Osteocyte (in vitro differentiated cells): ENCODE measurements around the gene RGS7. TPM values are rescaled to one million over a fixed set of nuclear protein-coding genes. Genes with fewer than 3 reads are reported as not detected.
A peak's percentile ranks its signal among the peaks of the same experiment; 100 is the strongest.

Experiments used
- DNase-seq: peaks from one replicate; pipeline ENCODE4 v3.0.0; 2021; ENCODE audit warnings: mixed read lengths; ENCODE audit not compliant: unreplicated experiment; ENCODE audit errors: extremely low spot score
- H3K27ac Mint-ChIP-seq: one replicate; pipeline ENCODE4 v1.8.0; 2021; ENCODE audit warnings: mild to moderate bottlenecking, mixed read lengths; ENCODE audit not compliant: unreplicated experiment
- H3K27me3 Mint-ChIP-seq: one replicate; pipeline ENCODE4 v1.8.0; 2021; ENCODE audit warnings: mixed read lengths; ENCODE audit not compliant: unreplicated experiment
- H3K36me3 Mint-ChIP-seq: one replicate; pipeline ENCODE4 v1.8.0; 2021; ENCODE audit warnings: mixed read lengths; ENCODE audit not compliant: unreplicated experiment
- H3K4me1 Mint-ChIP-seq: one replicate; pipeline ENCODE4 v1.8.0; 2021; ENCODE audit warnings: mixed read lengths; ENCODE audit not compliant: unreplicated experiment
- H3K4me3 Mint-ChIP-seq: one replicate; pipeline ENCODE4 v1.8.0; 2021; ENCODE audit warnings: mild to moderate bottlenecking, moderate library complexity, mixed read lengths; ENCODE audit not compliant: unreplicated experiment
- H3K9me3 Mint-ChIP-seq: one replicate; pipeline ENCODE4 v1.8.0; 2021; ENCODE audit warnings: mixed read lengths; ENCODE audit not compliant: unreplicated experiment
- CTCF ChIP-seq: fragments of 200-600 bp; sonication (generic); IDR thresholded peaks from 2 replicates; pipeline ENCODE4 v1.5.0; 2021; ENCODE audit warnings: antibody characterized with exemption, mild to moderate bottlenecking, moderate library complexity
- total RNA-seq: library from RNA; stranded (reverse); gene quantifications from 2 replicates; pipeline ENCODE4 v1.2.1, GENCODE V29; 2021

The RGS7 gene
- total RNA-seq, 1 donor from 2014 or later = 10.9 TPM

DNA sequence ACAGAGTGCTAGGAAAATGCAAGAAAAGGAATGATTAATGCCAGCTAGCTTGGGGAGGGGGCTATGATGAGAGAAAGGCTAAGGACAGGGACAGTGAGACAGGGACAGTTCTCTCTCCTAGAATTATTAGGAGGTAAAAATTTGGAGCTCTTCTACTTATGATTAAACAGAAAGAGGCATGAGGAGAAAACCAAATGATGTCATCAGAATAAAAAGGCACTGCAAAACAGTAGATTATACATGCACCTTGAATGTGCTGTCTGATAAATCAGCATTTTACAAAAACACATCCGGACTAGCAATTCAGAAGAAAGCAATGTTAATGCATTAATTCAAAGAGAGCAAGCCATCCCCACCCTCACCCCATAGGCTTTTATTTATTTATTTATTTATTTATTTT, 277.5 kb downstream of the RGS7 start:
- Mint-ChIP-seq H3K4me3 (no peak overlapping the region), H3K36me3 (no peaks in the 10 kb centered on the region), H3K9me3 (no peaks in the 10 kb centered on the region), H3K27me3 (no peaks in the 10 kb centered on the region), H3K4me1 (peaks cover 41% of the 10 kb centered on the region), H3K27ac (no peak overlapping the region)
- DNase-seq = no peak
- TF ChIP-seq CTCF = no peak

GRCh38 chr1:241079047-241079446, 278.0 kb downstream of the RGS7 start:
- no peak for DNase-seq
- no peaks in the 10 kb centered on the region for H3K27me3 Mint-ChIP-seq
- H3K4me3 Mint-ChIP-seq = no peak overlapping the region
- no peak for TF ChIP-seq CTCF
- H3K9me3 Mint-ChIP-seq = no peaks in the 10 kb centered on the region
- H3K27ac Mint-ChIP-seq = no peak overlapping the region
- no peaks in the 10 kb centered on the region for H3K36me3 Mint-ChIP-seq
- H3K4me1 Mint-ChIP-seq = peaks cover 41% of the 10 kb centered on the region

- peak overlapping the region; percentile 0 for H3K4me3 Mint-ChIP-seq
- peak; percentile 18 for TF ChIP-seq CTCF
- H3K27ac Mint-ChIP-seq = peak overlapping the region; percentile 90
- no peaks in the 10 kb centered on the region for H3K27me3 Mint-ChIP-seq
- H3K9me3 Mint-ChIP-seq = no peaks in the 10 kb centered on the region
- DNase-seq = no peak
- peaks cover 41% of the 10 kb centered on the region for H3K4me1 Mint-ChIP-seq
- H3K36me3 Mint-ChIP-seq = no peaks in the 10 kb centered on the region
These were observed 279.4 kb downstream of the RGS7 start for GRCh38 chr1:241077386-241078147.

GRCh38 chr1:241074507-241074906, 282.5 kb downstream of the RGS7 start:
- TF ChIP-seq CTCF = no peak
- H3K27ac Mint-ChIP-seq = no peak overlapping the region
- H3K4me3 Mint-ChIP-seq = no peak overlapping the region
- no peaks in the 10 kb centered on the region for H3K36me3 Mint-ChIP-seq
- H3K27me3 Mint-ChIP-seq = no peaks in the 10 kb centered on the region
- H3K9me3 Mint-ChIP-seq = no peaks in the 10 kb centered on the region
- DNase-seq = no peak
- peaks cover 39% of the 10 kb centered on the region for H3K4me1 Mint-ChIP-seq

- no peaks in the 10 kb centered on the region for H3K9me3 Mint-ChIP-seq
- no peak overlapping the region for H3K4me3 Mint-ChIP-seq
- no peak for TF ChIP-seq CTCF
- H3K27me3 Mint-ChIP-seq = no peaks in the 10 kb centered on the region
- no peaks in the 10 kb centered on the region for H3K36me3 Mint-ChIP-seq
- no peak for DNase-seq
- no peak overlapping the region for H3K27ac Mint-ChIP-seq
- peaks cover 7% of the 10 kb centered on the region for H3K4me1 Mint-ChIP-seq
These were observed 288.6 kb downstream of the RGS7 start for GRCh38 chr1:241068359-241068758.
